GM12878 (cell line): ENCODE results near the gene PTPRJ. TPM values are rescaled to one million over a fixed set of nuclear protein-coding genes. Genes with fewer than 3 reads are reported as not detected.

ENCODE experiments used
- ATAC-seq: fragments of 200-7000 bp; cut with Tn5 transposase; 3 replicates; pipeline ENCODE4 v1.9.1; 2020; ENCODE audit warnings: mild to moderate bottlenecking, moderate library complexity
- BruUV-seq: library from RNA; stranded (reverse); fragments of 400-500 nt; replicated peaks from 2 replicates; lab custom pipeline; 2021; lab: Mats Ljungman, UMichigan
- CTCF ChIA-PET: fragments of 300-600 bp; sonication (Branson Sonifier 250); formaldehyde crosslinking; extraction: SDS; loops from one replicate; lab custom pipeline; 2021; ENCODE audit warnings: inconsistent platforms; lab: Yijun Ruan, JAX
- POLR2A ChIA-PET: fragments of 350-600 bp; formaldehyde crosslinking; extraction: SDS; loops from one replicate; lab custom pipeline; 2021; ENCODE audit warnings: inconsistent platforms; lab: Charles Lee
- RAD21 ChIA-PET: fragments of 300-600 bp; sonication (Branson Sonifier 250); formaldehyde crosslinking; loops from one replicate; lab custom pipeline; 2023; ENCODE audit warnings: antibody characterized with exemption; ENCODE audit not compliant: unreplicated experiment; lab: Charles Lee
- SMC1A ChIA-PET: fragments of 300-600 bp; sonication (Branson Sonifier 250); formaldehyde crosslinking; loops from one replicate; lab custom pipeline; 2023; ENCODE audit not compliant: unreplicated experiment, uncharacterized antibody; lab: Charles Lee
- DNase-seq: peaks from one replicate; pipeline ENCODE4 v3.0.0-alpha.2; 2011; ENCODE audit warnings: low read depth, low spot score
- FAIRE-seq: peaks from 3 replicates; lab custom pipeline; 2011; peaks lifted over from hg19 to GRCh38; lab: Jason Lieb, UNC
- H2AFZ ChIP-seq: 2 replicates; pipeline ENCODE4 v1.6.0; 2011; ENCODE audit warnings: low read depth, low read length, control low read depth; ENCODE audit not compliant: control insufficient read depth
- H3K27ac ChIP-seq: 2 replicates; pipeline ENCODE4 v1.5.1; 2011; ENCODE audit warnings: control low read depth; ENCODE audit not compliant: control insufficient read depth, insufficient read depth
- H3K27me3 ChIP-seq, 2 experiments: replicated peaks in 1 of 2; 2 replicates each; pipeline versions ENCODE4 v1.6.0 to v1.6.1; 2011; ENCODE audit warnings: low read length in 1 of 2; ENCODE audit not compliant: control insufficient read depth in 2 of 2, insufficient read depth in 2 of 2
- H3K36me3 ChIP-seq, 2 experiments: 2 replicates each; pipeline ENCODE4 v1.5.1; 2011; ENCODE audit warnings: low read length in 1 of 2; ENCODE audit not compliant: control insufficient read depth in 2 of 2, insufficient read depth in 2 of 2
- H3K4me1 ChIP-seq: 2 replicates; pipeline ENCODE4 v1.6.1; 2011; ENCODE audit warnings: mild to moderate bottlenecking, low read length, moderate library complexity, mixed read lengths; ENCODE audit not compliant: control insufficient read depth, insufficient read depth
- H3K4me2 ChIP-seq: 2 replicates; pipeline ENCODE4 v1.6.0; 2011; ENCODE audit warnings: control low read depth; ENCODE audit not compliant: control insufficient read depth, insufficient read depth
- H3K4me3 ChIP-seq: fragments of 200-600 bp; sonication (generic); 2 replicates; pipeline ENCODE4 v1.5.1; 2016
- H3K79me2 ChIP-seq: 2 replicates; pipeline ENCODE4 v1.6.0; 2011; ENCODE audit warnings: low read length; ENCODE audit not compliant: control insufficient read depth, insufficient read depth
- H3K9ac ChIP-seq: 2 replicates; pipeline ENCODE4 v1.8.0; 2011; ENCODE audit warnings: low read length, control low read depth, mixed read lengths; ENCODE audit not compliant: control insufficient read depth, insufficient read depth
- H3K9me3 ChIP-seq: replicated peaks from 3 replicates; pipeline ENCODE4 v1.5.1; 2011; ENCODE audit warnings: mild to moderate bottlenecking, low read length; ENCODE audit not compliant: control insufficient read depth, insufficient read depth
- H4K20me1 ChIP-seq: 2 replicates; pipeline ENCODE4 v1.6.0; 2011; ENCODE audit not compliant: control insufficient read depth, insufficient read depth
- BCL3 ChIP-seq: IDR thresholded peaks from 2 replicates; pipeline ENCODE4 v1.6.1; 2011; ENCODE audit warnings: borderline replicate concordance, low read depth, mild to moderate bottlenecking, moderate library complexity, low read length; ENCODE audit not compliant: insufficient read depth, poor library complexity, severe bottlenecking
- CUX1 ChIP-seq: IDR thresholded peaks from 2 replicates; pipeline ENCODE4 v1.6.1; 2012; ENCODE audit warnings: improper control_type of control experiment, low read depth, low read length; ENCODE audit not compliant: insufficient replicate concordance
- EED ChIP-seq: sonication (generic); IDR thresholded peaks from 2 replicates; pipeline ENCODE4 v1.6.1; 2016; ENCODE audit warnings: antibody characterized with exemption, low read depth
- FOXM1 ChIP-seq: IDR thresholded peaks from 2 replicates; pipeline ENCODE4 v1.6.1; 2012; ENCODE audit warnings: low read depth, mild to moderate bottlenecking, inconsistent platforms, low read length, moderate library complexity
- IKZF2 ChIP-seq, 2 experiments: fragments of 450-650 bp; IDR thresholded peaks; 2 replicates each; pipeline ENCODE4 v1.6.1; 2017; ENCODE audit warnings: mild to moderate bottlenecking in 2 of 2, moderate library complexity in 2 of 2
- IRF5 ChIP-seq: fragments of 450-650 bp; IDR thresholded peaks from 2 replicates; pipeline ENCODE4 v1.6.1; 2017; ENCODE audit warnings: borderline replicate concordance
- NR2C2 ChIP-seq: IDR thresholded peaks from 2 replicates; pipeline ENCODE4 v1.6.1; 2011; ENCODE audit warnings: borderline replicate concordance, low read depth; ENCODE audit not compliant: control insufficient read depth, insufficient read length
- POLR2A ChIP-seq: IDR thresholded peaks from 2 replicates; pipeline ENCODE4 v1.6.1; 2011; ENCODE audit warnings: low read depth, mild to moderate bottlenecking, low read length
- RAD51 ChIP-seq: fragments of 450-650 bp; IDR thresholded peaks from 2 replicates; pipeline ENCODE4 v1.6.1; 2016; ENCODE audit warnings: moderate library complexity, mild to moderate bottlenecking, inconsistent platforms
- RUNX3 ChIP-seq: IDR thresholded peaks from 2 replicates; pipeline ENCODE4 v1.6.1; 2012; ENCODE audit warnings: low read length, inconsistent platforms
- SMAD5 ChIP-seq: IDR thresholded peaks from 2 replicates; pipeline ENCODE4 v1.6.1; 2016; ENCODE audit warnings: antibody characterized with exemption, low read depth
- WGBS: methylation state at CpG from one replicate; pipeline ENCODE4 v1.1.6; 2016; ENCODE audit warnings: low lambda C conversion rate; ENCODE audit not compliant: insufficient replicate concordance, insufficient coverage; ENCODE audit errors: missing lambda C conversion rate; 5-methylcytosine and 5-hydroxymethylcytosine counted together
- in situ Hi-C: fragments of 300-500 bp; cut with MboI; formaldehyde crosslinking; loops from 9 replicates; pipeline ENCODE4 v1.14.3; 2018; ENCODE audit warnings: mixed read lengths
- intact Hi-C: fragments of 100-400 bp; cut with micrococcal nuclease; formaldehyde crosslinking; loops from one replicate; pipeline ENCODE4 v1.14.2; 2022; ENCODE audit not compliant: unreplicated experiment
- polyA plus RNA-seq, 11 experiments: library from polyadenylated mRNA; depleted of rRNA in 4 of 11; unstranded in 6 of 11; stranded (reverse) in 5 of 11; fragments of >200 nt; fragmentation: Nextera tagmentation in 4 of 11; fragmentation: Illumina TruSeq in 1 of 11; extraction: Ambion mirVana in 4 of 11; extraction: Trizol in 1 of 11; gene quantifications; 1 replicate in 1 of 11; 2 replicates in 10 of 11; pipeline versions ENCODE4 v1.2.1 to v1.2.3, GENCODE V29; 2011 to 2016; ENCODE audit warnings: inconsistent platforms in 2 of 11, missing spikeins in 2 of 11, low read depth in 1 of 11
- total RNA-seq, 4 experiments: library from RNA; depleted of rRNA in 3 of 4; stranded (reverse); fragments of >200 nt in 3 of 4; fragmentation: Illumina TruSeq in 1 of 4; extraction: Trizol in 1 of 4; gene quantifications; 2 replicates each; pipeline versions ENCODE4 v1.2.1 to v1.2.3, GENCODE V29; 2013 to 2021

The PTPRJ gene
- total and polyA plus RNA-seq, 10 of the 15 experiments (the other 5 are each of a cell fraction or from before 2014, with no cell fraction given): 0.22 to 22.4 (median 7.4) TPM

GRCh38 chr11:48055292-48056132 is 75.2 kb downstream of the PTPRJ start (continued):
- TF ChIP-seq IRF5 (peak; percentile 41; the same call in 1 of the 2 replicates), EED (peak; percentile 87), RUNX3 (peak; percentile 97), IKZF2 (IDR thresholded peaks at IDR 0.05) (peak; percentile 60 to 65), RAD51 (no peak)

GRCh38 chr11:48056325-48057183 is 76.2 kb downstream of the PTPRJ start:
- ChIA-PET POLR2A (interaction anchor here (1.0 to 1.2 kb wide), 2 partner anchors 14 to 22 kb away, joined by 3 read pairs; no protein-coding TSS in a partner anchor), CTCF (interaction anchor here (0.6 to 1.2 kb wide), 3 partner anchors 24 to 122 kb away, joined by 3 to 5 read pairs (median 5); no protein-coding TSS in a partner anchor), RAD21 (interaction anchor here (1.0 to 1.6 kb wide), 6 partner anchors 13 to 203 kb away, joined by 3 to 7 read pairs (median 4); no protein-coding TSS in a partner anchor), SMC1A (interaction anchor here (0.9 to 2.1 kb wide), 9 partner anchors 17 to 168 kb away, joined by 3 to 6 read pairs (median 4); no protein-coding TSS in a partner anchor)
- Histone ChIP-seq H3K27ac (peak overlapping the region; percentile 53; the same call in 1 of the 2 replicates), H3K9me3 (no peaks in the 10 kb centered on the region), H2AFZ (no peak overlapping the region), H3K79me2 (peaks cover 10% of the 10 kb centered on the region), H4K20me1 (no peaks in the 10 kb centered on the region), H3K36me3 (0 out of 4 replicates have a peak, but pooled peaks cover 0 to 4% of the 10 kb centered on the region in 2 experiments), H3K4me1 (peaks cover 42% of the 10 kb centered on the region), H3K9ac (no peak overlapping the region), H3K4me3 (no peak overlapping the region), H3K27me3 (no peaks in the 10 kb centered on the region), H3K4me2 (peak overlapping the region; percentile 58)
- BruUV-seq: no TSS peak
- WGBS: 64% methylated on average over 20 of the region's 20 CpGs
- FAIRE-seq: no peak
- in situ Hi-C loops (no loop called here), intact Hi-C loops (no loop called here)
- TF ChIP-seq FOXM1: no peak
- no peak for TF ChIP-seq BCL3
- no peak for TF ChIP-seq NR2C2
- TF ChIP-seq POLR2A: no peak
- TF ChIP-seq CUX1: no peak
- TF ChIP-seq SMAD5: no peak
- no peak for DNase-seq
- ATAC-seq: no peak
